IMR-90 (cell line): ENCODE results near the gene COL15A1. TPM values are rescaled to one million over a fixed set of nuclear protein-coding genes. Genes with fewer than 3 reads are reported as not detected.

Experiments
- ATAC-seq: fragments of 200-7000 bp; cut with Tn5 transposase; 2 replicates; pipeline ENCODE4 v1.9.1; 2020; ENCODE audit warnings: low read depth, mild to moderate bottlenecking, moderate library complexity
- BruUV-seq: library from RNA; stranded (reverse); fragments of 400-500 nt; replicated peaks from 2 replicates; lab custom pipeline; 2021; lab: Mats Ljungman, UMichigan
- CTCF ChIA-PET: fragments of 300-600 bp; formaldehyde crosslinking; extraction: SDS; loops from one replicate; lab custom pipeline; 2021; ENCODE audit warnings: antibody characterized with exemption; lab: Yijun Ruan, JAX
- POLR2A ChIA-PET: fragments of 300-600 bp; sonication (Branson Sonifier 250); formaldehyde crosslinking; loops from one replicate; lab custom pipeline; 2022; ENCODE audit warnings: antibody characterized with exemption; ENCODE audit not compliant: unreplicated experiment; lab: Charles Lee
- DNase-seq: peaks from one replicate; pipeline ENCODE4 v3.0.0; 2013
- H2AFZ ChIP-seq: replicated peaks from 2 replicates; pipeline ENCODE3; 2013; ENCODE audit warnings: low read length, mild to moderate bottlenecking; ENCODE audit not compliant: poor library complexity
- H2AK5ac ChIP-seq: 2 replicates; pipeline ENCODE4 v1.6.1; 2013; ENCODE audit warnings: low read depth, low read length, inconsistent platforms
- H2AK9ac ChIP-seq: replicated peaks from 2 replicates; pipeline ENCODE3; 2013; ENCODE audit warnings: mild to moderate bottlenecking, low read depth, low read length, moderate library complexity; ENCODE audit not compliant: poor library complexity
- H2BK120ac ChIP-seq: 2 replicates; pipeline ENCODE4 v1.6.1; 2013; ENCODE audit warnings: low read depth, low read length, inconsistent platforms
- H2BK15ac ChIP-seq: 3 replicates; pipeline ENCODE4 v1.6.1; 2013; ENCODE audit warnings: low read depth, low read length, inconsistent platforms
- H2BK20ac ChIP-seq: 2 replicates; pipeline ENCODE4 v1.6.1; 2013; ENCODE audit warnings: low read depth, mild to moderate bottlenecking, inconsistent platforms, low read length, moderate library complexity
- H2BK5ac ChIP-seq: 2 replicates; pipeline ENCODE4 v1.6.1; 2013; ENCODE audit warnings: mild to moderate bottlenecking, low read depth, low read length, inconsistent platforms; ENCODE audit not compliant: poor library complexity, severe bottlenecking
- H3K14ac ChIP-seq: replicated peaks from 2 replicates; pipeline ENCODE4 v1.6.1; 2013; ENCODE audit warnings: low read depth, low read length, inconsistent platforms
- H3K18ac ChIP-seq: 2 replicates; pipeline ENCODE4 v1.6.1; 2013; ENCODE audit warnings: low read depth, low read length, control low read depth
- H3K23ac ChIP-seq: 2 replicates; pipeline ENCODE4 v1.6.1; 2013; ENCODE audit warnings: low read depth, low read length, inconsistent platforms
- H3K27ac ChIP-seq: 2 replicates; pipeline ENCODE4 v1.5.1; 2013; ENCODE audit warnings: mild to moderate bottlenecking, control low read depth, low read length; ENCODE audit not compliant: insufficient read depth
- H3K27me3 ChIP-seq: 2 replicates; pipeline ENCODE4 v1.6.1; 2013; ENCODE audit warnings: low read length; ENCODE audit not compliant: control insufficient read depth, insufficient read depth
- H3K36me3 ChIP-seq: 2 replicates; pipeline ENCODE4 v1.6.1; 2013; ENCODE audit warnings: low read length, mixed read lengths; ENCODE audit not compliant: control insufficient read depth, insufficient read depth
- H3K4ac ChIP-seq: 2 replicates; pipeline ENCODE4 v1.6.1; 2013; ENCODE audit warnings: low read depth, low read length, inconsistent platforms
- H3K4me1 ChIP-seq: 2 replicates; pipeline ENCODE4 v1.6.1; 2013; ENCODE audit warnings: low read length, mixed read lengths; ENCODE audit not compliant: control insufficient read depth, insufficient read depth
- H3K4me2 ChIP-seq: 2 replicates; pipeline ENCODE4 v1.6.1; 2013; ENCODE audit warnings: low read depth, mild to moderate bottlenecking, control low read depth, low read length, moderate library complexity
- H3K4me3 ChIP-seq: 2 replicates; pipeline ENCODE4 v1.5.1; 2013; ENCODE audit warnings: low read depth, mild to moderate bottlenecking, control low read depth, low read length, moderate library complexity; ENCODE audit not compliant: insufficient read depth
- H3K56ac ChIP-seq: 2 replicates; pipeline ENCODE4 v1.6.1; 2013; ENCODE audit warnings: low read length, inconsistent platforms; ENCODE audit not compliant: insufficient read depth; ENCODE audit errors: extremely low read depth
- H3K79me1 ChIP-seq, 2 experiments: 2 replicates each; pipeline ENCODE4 v1.6.1; 2013; ENCODE audit warnings: low read length in 2 of 2, inconsistent platforms in 1 of 2, low read depth in 1 of 2
- H3K9ac ChIP-seq: 2 replicates; pipeline ENCODE4 v1.6.1; 2013; ENCODE audit warnings: low read depth, low read length, control low read depth
- H3K9me1 ChIP-seq: 2 replicates; pipeline ENCODE4 v1.6.1; 2013; ENCODE audit warnings: low read length, inconsistent platforms; ENCODE audit not compliant: insufficient read depth
- H3K9me3 ChIP-seq: 2 replicates; pipeline ENCODE4 v1.6.1; 2013; ENCODE audit warnings: low read length; ENCODE audit not compliant: control insufficient read depth, insufficient read depth
- H4K20me1 ChIP-seq: 2 replicates; pipeline ENCODE4 v1.6.1; 2013; ENCODE audit warnings: low read length, inconsistent platforms; ENCODE audit not compliant: insufficient read depth
- H4K5ac ChIP-seq: 2 replicates; pipeline ENCODE4 v1.6.1; 2013; ENCODE audit warnings: mild to moderate bottlenecking, low read depth, low read length, control low read depth
- H4K8ac ChIP-seq, 2 experiments: 2 replicates each; pipeline ENCODE4 v1.6.1; 2013; ENCODE audit warnings: low read depth in 2 of 2, low read length in 2 of 2, control low read depth in 1 of 2, inconsistent platforms in 1 of 2
- H4K91ac ChIP-seq: 2 replicates; pipeline ENCODE4 v1.6.1; 2013; ENCODE audit warnings: low read depth, low read length, inconsistent platforms; ENCODE audit not compliant: insufficient read depth
- CHD1 ChIP-seq: IDR thresholded peaks from 2 replicates; pipeline ENCODE4 v1.6.1; 2012; ENCODE audit warnings: low read depth, low read length, improper control_type of control experiment
- ELK1 ChIP-seq: fragments of 150-350 bp; IDR thresholded peaks from 2 replicates; pipeline ENCODE4 v1.6.1; 2016; ENCODE audit warnings: low read depth, mild to moderate bottlenecking, low read length, moderate library complexity, borderline replicate concordance
- FOS ChIP-seq: fragments of 150-350 bp; IDR thresholded peaks from 2 replicates; pipeline ENCODE4 v1.6.1; 2016; ENCODE audit warnings: low read depth, low read length
- POLR2A ChIP-seq: IDR thresholded peaks from 2 replicates; pipeline ENCODE4 v1.6.1; 2012; ENCODE audit warnings: mild to moderate bottlenecking, low read depth, low read length
- RAD21 ChIP-seq: IDR thresholded peaks from 2 replicates; pipeline ENCODE4 v1.6.1; 2012; ENCODE audit warnings: low read length, improper control_type of control experiment
- WGBS, 2 experiments: methylation state at CpG; one replicate each; pipeline versions ENCODE4 v1.1.5 to v1.1.7; 2013; ENCODE audit warnings: missing lambda C conversion rate in 2 of 2; ENCODE audit not compliant: insufficient read length in 1 of 2; ENCODE audit errors: extremely low coverage in 2 of 2; 5-methylcytosine and 5-hydroxymethylcytosine counted together
- dilution Hi-C: fragments of 300-500 bp; cut with HindIII; formaldehyde crosslinking; loops from one replicate; pipeline ENCODE4 v1.14.3; 2018; ENCODE audit warnings: low sequenced_read_pairs; ENCODE audit not compliant: unreplicated experiment
- in situ Hi-C: fragments of 300-500 bp; cut with MboI; formaldehyde crosslinking; loops from 3 replicates; pipeline ENCODE4 v1.14.3; 2019; ENCODE audit warnings: low sequenced_read_pairs, inconsistent platforms, mixed read lengths
- intact Hi-C: fragments of 100-400 bp; cut with micrococcal nuclease; formaldehyde crosslinking; loops from 2 replicates; pipeline ENCODE4 v1.10.0; 2022
- polyA plus RNA-seq, 3 experiments: library from polyadenylated mRNA; depleted of rRNA; stranded (reverse); fragments of >200 nt; gene quantifications; 2 replicates each; pipeline ENCODE4 v1.2.3, GENCODE V29; 2012; ENCODE audit warnings: low replicate concordance in 1 of 3
- total RNA-seq: library from RNA; depleted of rRNA; stranded (reverse); fragments of >200 nt; gene quantifications from 2 replicates; pipeline ENCODE4 v1.2.3, GENCODE V29; 2012

COL15A1 gene
- total and polyA plus RNA-seq, 2 of the 4 experiments (the other 2 are of a cell fraction): 2.2 to 3.7 TPM

- Histone ChIP-seq H4K8ac (no peak overlapping the region), H3K4me3 (no peak overlapping the region), H2AK9ac (no peak overlapping the region), H3K27ac (no peak overlapping the region), H3K9ac (no peak overlapping the region), H2AK5ac (peak overlapping the region; percentile 40; the same call in 1 of the 2 replicates), H2AFZ (no peak overlapping the region), H4K5ac (no peak overlapping the region), H3K9me3 (peaks cover 4% of the 10 kb centered on the region), H3K18ac (no peak overlapping the region; the same call in 1 of the 2 replicates), H3K27me3 (0 out of 2 replicates have a peak, but pooled peaks cover 3% of the 10 kb centered on the region), H2BK5ac (no peak overlapping the region), H3K56ac (no peak overlapping the region), H3K23ac (no peak overlapping the region), H3K4me1 (peaks cover 12% of the 10 kb centered on the region), H2BK120ac (no peak overlapping the region), H3K9me1 (peaks cover 12% of the 10 kb centered on the region), H2BK15ac (peak overlapping the region; percentile 76; the same call in 2 of the 3 replicates), H3K14ac (no peak overlapping the region), H3K36me3 (no peaks in the 10 kb centered on the region), H3K4ac (peak overlapping the region; percentile 22; the same call in 1 of the 2 replicates), H2BK20ac (no peak overlapping the region; the same call in 1 of the 2 replicates), H4K20me1 (no peaks in the 10 kb centered on the region), H3K4me2 (no peak overlapping the region), H3K79me1 (no peaks in the 10 kb centered on the region), H4K91ac (peak overlapping the region; percentile 11; the same call in 1 of the 2 replicates)
- ChIA-PET CTCF (no interaction called here), POLR2A (no interaction called here)
- DNase-seq (no peak), ATAC-seq (no peak)
- intact Hi-C loops: loop anchor here (2.0 kb wide), 1 partner anchor 17 kb away; the partner anchor contains the start of gene TGFBR1
- in situ Hi-C loops: no loop called here
- TF ChIP-seq FOS (no peak), CHD1 (no peak), POLR2A (no peak), ELK1 (no peak), RAD21 (no peak)
- no TSS peak for BruUV-seq
- dilution Hi-C loops: no loop called here
- WGBS, 2 experiments: no CpG with 5 or more reads among the region's 3 CpGs
These were observed 143.8 kb downstream of the COL15A1 start for GRCh38 chr9:99087462-99087861.
